ENCODE measurements around the gene MDFIC.

- TF ChIP-seq EZH2 (IDR thresholded peaks at IDR 0.05; ENCODE audit: borderline replicate concordance) (no peak), CTCF (IDR thresholded peaks at IDR 0.05; ENCODE audit: poor library complexity) (no peak)
These were observed 16.9 kb downstream of the MDFIC start for GRCh38 chr7:114938785-114939184.

Data from hepatocyte (in vitro differentiated cells).